K562 (cell line): ENCODE data around the gene USH2A. TPM values are rescaled to one million over a fixed set of nuclear protein-coding genes. Genes with fewer than 3 reads are reported as not detected.

Experiments used
- ATAC-seq: fragments of 200-7000 bp; cut with Tn5 transposase; 3 replicates; pipeline ENCODE4 v1.9.1; 2020; ENCODE audit warnings: moderate library complexity
- BruUV-seq: library from RNA; stranded (reverse); fragments of 400-500 nt; replicated peaks from 2 replicates; lab custom pipeline; 2021; lab: Mats Ljungman, UMichigan
- CTCF ChIA-PET: fragments of 300-600 bp; formaldehyde crosslinking; extraction: SDS; loops from one replicate; lab custom pipeline; 2021; ENCODE audit warnings: low intra/inter-chr PET ratio; lab: Yijun Ruan, JAX
- POLR2A ChIA-PET: fragments of 300-600, 350-650 bp; sonication (Branson Sonifier 250); formaldehyde crosslinking; extraction: SDS; loops from one replicate; lab custom pipeline; 2021; ENCODE audit warnings: antibody characterized with exemption, inconsistent platforms; lab: Yijun Ruan, JAX
- DNase-seq, 4 experiments: peaks; one replicate each; pipeline versions ENCODE4 v3.0.0 to v3.0.0-alpha.2; 2011 to 2018; ENCODE audit warnings: low spot score in 3 of 4, mixed read lengths in 3 of 4; ENCODE audit errors: extremely low read depth in 1 of 4
- FAIRE-seq: peaks from 2 replicates; lab custom pipeline; 2011; peaks lifted over from hg19 to GRCh38; lab: Jason Lieb, UNC
- H2AFZ ChIP-seq: 2 replicates; pipeline ENCODE4 v1.6.0; 2011; ENCODE audit warnings: low read depth, low read length, control low read depth, inconsistent platforms
- H3K27ac ChIP-seq: fragments of 200-600 bp; 3 replicates; pipeline ENCODE4 v1.8.0; 2011; ENCODE audit warnings: low read depth, mild to moderate bottlenecking, control low read depth, inconsistent platforms, low read length, moderate library complexity, mixed read lengths; ENCODE audit errors: extremely low read depth
- H3K27me3 ChIP-seq, 2 experiments: fragments of 300-600 bp in 1 of 2; 2 replicates in 1 of 2; 3 replicates in 1 of 2; pipeline versions ENCODE4 v1.6.0 to v1.8.0; 2011; ENCODE audit warnings: inconsistent platforms in 2 of 2, low read length in 2 of 2, mild to moderate bottlenecking in 1 of 2, mixed read lengths in 1 of 2, moderate library complexity in 1 of 2; ENCODE audit not compliant: control insufficient read depth in 2 of 2, insufficient read depth in 2 of 2
- H3K36me3 ChIP-seq: fragments of 300-600 bp; 3 replicates; pipeline ENCODE4 v1.8.0; 2011; ENCODE audit warnings: mild to moderate bottlenecking, low read length, inconsistent platforms; ENCODE audit not compliant: control insufficient read depth, insufficient read depth
- H3K4me1 ChIP-seq, 2 experiments: fragments of 200-600 bp in 1 of 2; replicated peaks in 1 of 2; 2 replicates in 1 of 2; 3 replicates in 1 of 2; pipeline versions ENCODE4 v1.5.1 to v1.8.0; 2011; ENCODE audit warnings: inconsistent platforms in 2 of 2, low read length in 2 of 2, mild to moderate bottlenecking in 1 of 2, mixed read lengths in 1 of 2, moderate library complexity in 1 of 2; ENCODE audit not compliant: control insufficient read depth in 2 of 2, insufficient read depth in 2 of 2
- H3K4me2 ChIP-seq: 2 replicates; pipeline ENCODE4 v1.6.1; 2011; ENCODE audit warnings: low read length, control low read depth, inconsistent platforms, mixed read lengths; ENCODE audit not compliant: insufficient read depth
- H3K4me3 ChIP-seq: fragments of 200-600 bp; sonication (generic), shearing (Covaris generic); 2 replicates; pipeline ENCODE4 v1.5.1; 2016; ENCODE audit warnings: control low read depth, inconsistent platforms
- H3K79me2 ChIP-seq: fragments of 200-600 bp; 3 replicates; pipeline ENCODE4 v1.8.0; 2011; ENCODE audit warnings: low read length, inconsistent platforms; ENCODE audit not compliant: control insufficient read depth, insufficient read depth
- H3K9ac ChIP-seq, 2 experiments: 2 replicates each; pipeline versions ENCODE4 v1.6.0 to v1.6.1; 2011; ENCODE audit warnings: low read depth in 2 of 2, low read length in 2 of 2, control low read depth in 1 of 2, inconsistent platforms in 1 of 2, mild to moderate bottlenecking in 1 of 2, mixed read lengths in 1 of 2; ENCODE audit not compliant: insufficient read depth in 1 of 2
- H3K9me1 ChIP-seq: one replicate; pipeline ENCODE4 v1.6.0; 2011; ENCODE audit warnings: inconsistent platforms, mild to moderate bottlenecking, low read length, moderate library complexity; ENCODE audit not compliant: control insufficient read depth, insufficient read depth
- H3K9me3 ChIP-seq: replicated peaks from 2 replicates; pipeline ENCODE4 v1.5.1; 2011; ENCODE audit warnings: low read depth, low read length, inconsistent platforms; ENCODE audit not compliant: control insufficient read depth, insufficient read depth
- H4K20me1 ChIP-seq: replicated peaks from 2 replicates; pipeline ENCODE4 v1.6.1; 2011; ENCODE audit warnings: low read length, inconsistent platforms, mixed read lengths; ENCODE audit not compliant: control insufficient read depth, insufficient read depth
- AFF1 ChIP-seq, 2 experiments: fragments of 450-650 bp; IDR thresholded peaks; 2 replicates each; pipeline ENCODE4 v1.6.1; 2018; ENCODE audit warnings: mild to moderate bottlenecking in 2 of 2, low read depth in 1 of 2; ENCODE audit not compliant: partially characterized antibody in 2 of 2
- AFF4 ChIP-seq: sonication (generic); formaldehyde crosslinking; IDR thresholded peaks from 2 replicates; pipeline ENCODE4 v1.8.0; 2023; ENCODE audit warnings: mild to moderate bottlenecking, missing genetic modification reagents
- EWSR1 ChIP-seq: fragments of 450-650 bp; IDR thresholded peaks from 2 replicates; pipeline ENCODE4 v1.6.1; 2018; ENCODE audit warnings: borderline replicate concordance, mild to moderate bottlenecking, low read depth, moderate library complexity; ENCODE audit not compliant: partially characterized antibody
- PHF8 ChIP-seq: fragments of 200-600 bp; sonication (generic); IDR thresholded peaks from 2 replicates; pipeline ENCODE4 v1.6.1; 2012; ENCODE audit warnings: mixed run types, mild to moderate bottlenecking, inconsistent platforms, low read length, moderate library complexity, borderline replicate concordance
- PHTF2 ChIP-seq: fragments of 250-450 bp; sonication (Bioruptor Pico); IDR thresholded peaks from 2 replicates; pipeline ENCODE4 v1.5.0; 2021; ENCODE audit warnings: mild to moderate bottlenecking
- SRSF7 ChIP-seq: fragments of 200-400 bp; formaldehyde crosslinking; optimal IDR thresholded peaks from 2 replicates; pipeline ENCODE3; 2017; ENCODE audit warnings: mild to moderate bottlenecking, low read depth, low read length
- ZBTB7A ChIP-seq: IDR thresholded peaks from 2 replicates; pipeline ENCODE4 v1.6.1; 2011; ENCODE audit warnings: low read depth, mild to moderate bottlenecking, low read length, moderate library complexity, borderline replicate concordance; ENCODE audit not compliant: control insufficient read depth
- WGBS: fragments of 100-300 bp; shearing (Covaris generic); methylation state at CpG from one replicate; pipeline ENCODE4 v1.1.6; 2016; ENCODE audit warnings: low coverage, mixed read lengths; ENCODE audit not compliant: insufficient coverage; ENCODE audit errors: missing lambda C conversion rate; 5-methylcytosine and 5-hydroxymethylcytosine counted together
- in situ Hi-C: fragments of 300-500 bp; cut with MboI; formaldehyde crosslinking; loops from 4 replicates; pipeline ENCODE4 v1.15.0; 2018; ENCODE audit warnings: inconsistent platforms, mixed read lengths
- intact Hi-C: fragments of 100-400 bp; cut with micrococcal nuclease; formaldehyde crosslinking; loops from 2 replicates; pipeline ENCODE4 v1.14.2; 2022
- polyA plus RNA-seq, 8 experiments: library from polyadenylated mRNA; depleted of rRNA in 4 of 8; stranded (reverse) in 5 of 8; unstranded in 3 of 8; fragments of >200 nt; fragmentation: Nextera tagmentation in 2 of 8; fragmentation: Illumina TruSeq in 1 of 8; extraction: Ambion mirVana in 2 of 8; extraction: Trizol in 1 of 8; gene quantifications; 2 replicates each; pipeline versions ENCODE4 v1.2.1 to v1.2.3, GENCODE V29; 2011 to 2014; ENCODE audit warnings: inconsistent platforms in 1 of 8, missing spikeins in 1 of 8
- total RNA-seq, 7 experiments: library from RNA; depleted of rRNA in 6 of 7; stranded (reverse); fragments of >200 nt in 6 of 7; fragmentation: Illumina TruSeq in 2 of 7; extraction: Trizol in 2 of 7; gene quantifications; 2 replicates each; pipeline versions ENCODE4 v1.2.1 to v1.2.3, GENCODE V29; 2011 to 2021; ENCODE audit warnings: low replicate concordance in 1 of 7
- TF ChIP-seq, protein P1 (sequence below), 2 experiments: fragments of 250-450 bp in 1 of 2; fragments of 450-650 bp in 1 of 2; sonication (Bioruptor Pico) in 1 of 2; IDR thresholded peaks; 2 replicates each; pipeline versions ENCODE4 v1.6.1 to v1.8.0; 2016 to 2021; ENCODE audit warnings: mild to moderate bottlenecking in 2 of 2, moderate library complexity in 2 of 2, missing compliant biosample characterization in 1 of 2, missing genetic modification characterization in 1 of 2

The USH2A gene
- total and polyA plus RNA-seq, 9 of the 15 experiments (the other 6 are each of a cell fraction or from before 2014, with no cell fraction given): under 0.01 TPM; not detected in 7

DNA sequence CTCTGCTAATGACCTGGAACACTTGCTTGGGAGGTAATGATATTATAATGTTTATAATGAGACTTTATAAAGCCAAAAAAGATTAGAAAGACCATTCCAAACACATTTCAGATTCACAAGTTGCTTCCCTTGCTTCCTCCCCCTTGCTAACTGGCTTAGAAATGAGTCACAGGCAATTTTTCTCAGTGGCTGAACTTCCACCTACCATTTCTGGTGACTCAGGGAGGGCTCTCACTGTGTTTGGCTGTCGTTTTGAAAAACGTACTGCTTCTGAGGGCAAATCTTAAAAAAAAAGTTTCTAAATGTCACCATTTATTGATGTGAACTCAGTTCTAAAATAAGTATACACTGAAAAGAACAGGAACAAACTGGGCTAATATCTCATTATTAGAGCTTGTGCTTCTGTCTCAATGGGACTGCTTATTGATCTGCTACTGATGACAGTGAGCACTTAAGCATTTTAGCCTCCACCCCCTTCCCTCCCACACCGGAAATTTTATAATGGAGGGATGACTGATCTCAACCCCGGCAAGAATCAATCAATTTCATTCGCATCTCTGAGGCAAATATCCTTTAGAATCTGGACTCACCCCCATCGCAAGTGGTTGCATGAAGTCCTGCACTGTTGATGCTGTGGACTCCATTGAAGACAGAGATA lies 577.9 kb downstream of the USH2A start:
- no peaks in the 10 kb centered on the region for H3K79me2 ChIP-seq
- H3K9me1 ChIP-seq: no peaks in the 10 kb centered on the region
- H3K4me1 ChIP-seq: no peaks in the 10 kb centered on the region
- FAIRE-seq (no peak), DNase-seq (no peak), ATAC-seq (no peak)
- in situ Hi-C loops: no loop called here
- H4K20me1 ChIP-seq: no peaks in the 10 kb centered on the region
- TF ChIP-seq SRSF7 (no peak), PHTF2 (no peak), AFF1 (IDR thresholded peaks at IDR 0.05; ENCODE audit: low read depth in 1 of 2, partially characterized antibody in 2 of 2) (no peak), AFF4 (no peak), EWSR1 (no peak), PHF8 (no peak), ZBTB7A (no peak)
- TF ChIP-seq, protein P1, sequence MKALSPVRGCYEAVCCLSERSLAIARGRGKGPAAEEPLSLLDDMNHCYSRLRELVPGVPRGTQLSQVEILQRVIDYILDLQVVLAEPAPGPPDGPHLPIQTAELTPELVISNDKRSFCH (CRISPR knock-in tag; IDR thresholded peaks at IDR 0.05): no peak
- TF ChIP-seq, protein P1 (tag; IDR thresholded peaks at IDR 0.05): no peak
- ChIA-PET CTCF (no interaction called here), POLR2A (no interaction called here)
- H3K27me3 ChIP-seq: no peaks in the 10 kb centered on the region
- no peak overlapping the region for H3K4me3 ChIP-seq
- no peak overlapping the region for H2AFZ ChIP-seq
- H3K4me2 ChIP-seq: no peak overlapping the region
- H3K27ac ChIP-seq: no peak overlapping the region
- H3K9me3 ChIP-seq: peaks cover 2% of the 10 kb centered on the region
- H3K36me3 ChIP-seq: no peaks in the 10 kb centered on the region
- 1% methylated on average over 6 of the region's 6 CpGs for WGBS
- intact Hi-C loops: no loop called here
- H3K9ac ChIP-seq: no peak overlapping the region
- no TSS peak for BruUV-seq
